Middle frontal gyrus (tissue), 1 donor: ENCODE results near the gene KCTD3.

Experiments
- DNase-seq: peaks from one replicate; pipeline ENCODE4 v3.0.0-alpha.2; 2015; ENCODE audit warnings: low spot score; ENCODE audit errors: extremely low spot score

The KCTD3 gene

GRCh38 chr1:215605011-215605621, 38.0 kb downstream of the KCTD3 start:
- no peak for DNase-seq

- DNase-seq = no peak
These were observed 38.9 kb downstream of the KCTD3 start for GRCh38 chr1:215606036-215606435.

GRCh38 chr1:215606564-215607168, 39.6 kb downstream of the KCTD3 start:
- DNase-seq = no peak

DNA sequence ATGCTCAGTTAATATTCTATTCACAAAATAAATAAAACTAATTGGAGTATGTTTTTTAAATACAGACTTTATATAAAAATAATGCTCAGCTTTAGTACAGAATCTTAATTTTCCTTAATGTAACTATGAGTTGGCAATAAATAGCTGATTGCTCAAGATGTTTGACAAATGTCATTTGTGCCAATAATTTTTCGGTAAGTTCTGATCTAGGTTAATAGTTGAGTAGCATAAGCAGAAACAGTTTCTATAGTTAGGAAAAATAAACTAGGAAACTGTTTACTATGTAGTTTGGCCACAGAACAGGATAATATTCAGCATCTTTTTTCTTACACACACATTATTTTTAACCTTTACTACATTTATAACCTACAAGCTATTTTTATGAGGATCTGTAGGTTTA, 40.3 kb downstream of the KCTD3 start:
- no peak for DNase-seq

DNA sequence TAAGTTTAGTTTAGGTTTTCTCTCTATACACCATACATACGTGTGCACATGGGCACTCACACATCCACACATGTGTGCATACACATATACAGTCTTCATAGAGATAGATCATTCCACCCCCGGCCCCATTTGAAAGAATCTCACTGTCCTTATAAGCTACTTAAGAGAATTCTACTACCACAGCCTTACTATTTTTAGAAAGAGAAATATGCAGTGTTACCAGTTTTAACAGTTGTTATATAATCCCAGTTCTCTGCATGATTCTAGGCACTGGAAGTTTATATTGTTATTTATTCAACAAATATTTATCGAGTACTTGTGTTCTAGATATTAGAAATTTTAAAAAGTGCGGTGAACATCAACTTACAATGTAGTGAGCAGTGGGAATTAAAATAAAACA, 41.5 kb downstream of the KCTD3 start:
- no peak for DNase-seq

- no peak for DNase-seq
These were observed 45.3 kb downstream of the KCTD3 start for GRCh38 chr1:215612391-215612790.

GRCh38 chr1:215617979-215618378, 50.9 kb downstream of the KCTD3 start:
- DNase-seq = no peak

DNA sequence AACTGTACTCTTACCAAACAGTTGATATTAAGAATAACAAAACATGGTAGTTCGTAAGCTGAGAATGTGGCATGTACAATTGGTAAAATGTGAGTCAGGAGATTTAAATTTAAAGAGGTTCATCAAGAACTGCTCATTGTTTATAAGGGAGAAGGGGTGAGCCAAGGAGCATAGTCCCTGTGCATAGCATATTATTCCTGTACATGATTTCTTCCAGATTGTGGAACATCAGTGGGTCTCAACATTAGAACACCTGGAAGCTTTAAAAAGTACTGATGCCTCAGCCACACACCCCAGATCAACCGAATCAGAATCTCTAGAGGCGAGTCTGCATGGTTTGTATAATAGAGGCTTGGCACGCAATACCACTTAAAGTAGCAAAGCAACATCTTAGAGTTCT, 56.1 kb downstream of the KCTD3 start:
- DNase-seq = no peak

- DNase-seq = no peak
These were observed 58.8 kb downstream of the KCTD3 start for GRCh38 chr1:215625949-215626348.

DNA sequence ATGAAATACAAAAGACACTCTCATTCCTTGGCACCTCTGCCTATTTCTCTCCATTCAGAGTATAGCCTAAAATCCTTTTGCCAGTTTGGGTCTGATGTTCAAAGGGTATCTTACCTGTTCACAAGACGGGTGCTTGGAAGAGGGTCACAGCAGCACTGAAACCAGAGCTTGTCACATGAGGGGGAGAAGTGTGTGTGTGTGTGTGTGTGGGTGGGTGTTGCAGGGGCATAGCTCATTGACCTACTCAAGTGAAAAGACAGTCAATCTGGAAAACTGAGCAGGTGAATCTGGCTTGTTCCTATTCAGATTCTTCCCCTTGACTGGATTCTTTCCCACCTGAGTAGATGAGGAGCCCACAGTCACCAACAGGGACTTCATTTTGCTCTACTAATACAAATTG, 63.9 kb downstream of the KCTD3 start:
- no peak for DNase-seq

DNA sequence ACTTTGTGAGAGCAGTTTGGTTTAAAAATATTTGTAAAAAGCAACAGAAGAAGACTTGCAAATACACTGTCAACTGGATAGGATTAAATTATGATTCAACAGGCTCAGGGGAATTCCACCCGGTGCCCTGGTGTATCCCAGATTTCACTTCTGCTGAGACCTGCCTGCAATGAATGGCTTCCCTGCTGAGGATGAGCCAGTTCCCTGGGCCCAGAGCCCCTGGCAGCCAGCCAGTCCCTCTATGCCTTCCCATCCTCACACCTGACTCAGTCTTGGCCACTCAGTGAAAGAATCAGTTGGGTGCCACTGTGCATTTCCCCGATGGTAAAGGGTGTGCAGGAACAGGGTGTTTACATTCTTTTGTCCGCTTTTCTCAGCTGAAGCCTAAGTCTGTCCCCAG, 64.4 kb downstream of the KCTD3 start:
- no peak for DNase-seq

DNA sequence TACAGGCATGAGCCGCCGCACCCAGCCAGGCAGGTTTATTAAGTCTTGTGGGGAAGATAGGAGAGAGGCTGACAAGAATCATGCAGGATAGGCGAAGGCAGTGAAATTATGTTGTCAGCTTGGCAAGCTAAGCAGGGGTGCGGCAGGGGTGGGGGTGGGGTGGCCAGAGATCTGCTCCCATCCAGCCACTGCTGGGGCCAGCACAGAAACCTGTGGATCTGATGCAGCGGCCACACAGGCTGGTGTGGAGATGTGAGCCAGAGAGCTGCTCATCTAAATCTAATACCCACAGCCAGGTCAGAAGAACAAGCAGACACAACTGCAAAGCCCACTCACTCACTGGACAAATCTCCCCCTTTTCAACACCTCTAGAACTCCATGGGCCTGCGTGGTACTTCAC, 68.7 kb downstream of the KCTD3 start:
- DNase-seq = no peak

- no peak for DNase-seq
These were observed 69.3 kb downstream of the KCTD3 start for GRCh38 chr1:215636258-215636965.

- no peak for DNase-seq
These were observed 70.0 kb downstream of the KCTD3 start for GRCh38 chr1:215637041-215637573.

- DNase-seq = no peak
These were observed 73.5 kb downstream of the KCTD3 start for GRCh38 chr1:215640429-215641148.

DNA sequence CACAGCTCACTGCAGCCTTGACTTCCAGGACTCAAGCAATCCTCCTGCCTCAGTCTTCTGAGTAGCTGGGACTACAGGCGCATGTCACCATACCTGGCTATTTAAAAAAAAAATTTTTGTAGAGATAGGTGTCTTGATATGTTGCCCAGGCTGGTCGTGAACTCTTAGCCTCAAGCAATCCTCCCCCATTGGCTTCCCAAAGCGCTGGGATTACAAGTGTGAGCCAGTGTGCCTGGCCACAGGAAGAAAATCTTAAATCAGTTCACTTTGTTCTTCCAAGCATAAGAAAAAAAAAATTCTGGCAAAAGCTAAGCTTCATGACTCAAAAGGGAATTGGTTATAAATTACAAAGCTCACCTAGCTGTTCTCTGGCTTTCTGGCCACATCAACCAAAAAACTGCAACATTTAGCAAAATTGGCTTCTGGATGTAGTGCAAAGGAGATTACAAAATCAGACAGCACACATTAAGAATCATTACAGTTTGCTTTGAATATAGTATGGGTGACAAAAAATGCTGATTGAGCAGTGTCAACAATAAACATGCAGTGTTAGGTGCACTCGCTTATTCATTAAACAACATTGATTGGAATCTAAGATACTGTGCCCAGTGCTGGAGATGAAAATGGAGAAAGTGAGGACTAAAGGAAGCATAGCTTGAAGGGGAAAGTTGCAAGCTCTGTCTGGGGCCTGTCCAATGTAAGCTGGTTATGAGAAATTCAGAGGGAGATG, 76.7 kb downstream of the KCTD3 start:
- DNase-seq = no peak

GRCh38 chr1:215645182-215645581, 78.1 kb downstream of the KCTD3 start:
- DNase-seq = no peak

GRCh38 chr1:215645861-215646260, 78.8 kb downstream of the KCTD3 start:
- DNase-seq = no peak

- DNase-seq = no peak
These were observed 80.6 kb downstream of the KCTD3 start for GRCh38 chr1:215647738-215648137.

DNA sequence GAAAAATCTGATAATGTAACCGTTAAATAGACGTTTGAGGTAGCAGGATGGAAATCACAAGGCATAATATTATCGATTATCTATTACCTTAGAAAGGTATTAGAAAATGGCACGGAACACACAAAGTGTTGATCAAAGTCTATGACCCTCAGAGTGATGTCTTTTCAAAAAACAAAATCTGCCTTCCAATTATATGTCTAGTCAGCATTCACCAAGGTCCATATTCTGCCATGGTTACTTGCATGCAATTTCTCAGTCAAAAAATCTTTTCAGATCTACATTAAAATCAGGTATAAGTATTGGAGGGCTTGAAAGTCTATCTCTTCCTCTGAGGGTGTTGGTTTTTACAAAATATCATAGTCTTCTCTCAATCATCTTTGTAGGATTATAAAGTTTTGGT, 81.9 kb downstream of the KCTD3 start:
- DNase-seq = no peak

- DNase-seq = no peak
These were observed 83.5 kb downstream of the KCTD3 start for GRCh38 chr1:215650446-215651149.
